ENCODE data around the gene CD83. TPM values are rescaled to one million over a fixed set of nuclear protein-coding genes. Genes with fewer than 3 reads are reported as not detected.

CD83 gene
- total RNA-seq, 1 experiment from 2014 or later = 6.5 TPM

- Mint-ChIP-seq H3K4me3 (ENCODE audit: low read depth, unreplicated experiment) (no peak overlapping the region), H3K9me3 (ENCODE audit: low read depth, unreplicated experiment) (no peaks in the 10 kb centered on the region), H3K36me3 (ENCODE audit: insufficient read depth, unreplicated experiment) (no peaks in the 10 kb centered on the region), H3K27ac (ENCODE audit: unreplicated experiment) (no peak overlapping the region), H3K4me1 (ENCODE audit: low read depth, unreplicated experiment) (no peaks in the 10 kb centered on the region), H3K27me3 (ENCODE audit: unreplicated experiment) (peaks cover 9% of the 10 kb centered on the region)
- CTCF ChIA-PET = no interaction called here
- no peak for TF ChIP-seq CTCF (IDR thresholded peaks at IDR 0.05; ENCODE audit: unreplicated experiment)
- no peak for DNase-seq
- intact Hi-C loops (cut with micrococcal nuclease; ENCODE audit: unreplicated experiment) = no loop called here
- no TSS peak for BruUV-seq (replicated peaks)
Observed at GRCh38 chr6:14095437-14095836, 22.1 kb upstream of the CD83 start.

GRCh38 chr6:14100138-14100537 lies 17.4 kb upstream of the CD83 start:
- TF ChIP-seq CTCF (IDR thresholded peaks at IDR 0.05; ENCODE audit: unreplicated experiment) = no peak
- Mint-ChIP-seq H3K27me3 (ENCODE audit: unreplicated experiment) (peaks cover 37% of the 10 kb centered on the region), H3K9me3 (ENCODE audit: low read depth, unreplicated experiment) (no peaks in the 10 kb centered on the region), H3K4me3 (ENCODE audit: low read depth, unreplicated experiment) (no peak overlapping the region), H3K27ac (ENCODE audit: unreplicated experiment) (no peak overlapping the region), H3K36me3 (ENCODE audit: insufficient read depth, unreplicated experiment) (no peaks in the 10 kb centered on the region), H3K4me1 (ENCODE audit: low read depth, unreplicated experiment) (no peaks in the 10 kb centered on the region)
- CTCF ChIA-PET = no interaction called here
- no peak for DNase-seq
- intact Hi-C loops (cut with micrococcal nuclease; ENCODE audit: unreplicated experiment) = no loop called here
- BruUV-seq (replicated peaks) = no TSS peak

GRCh38 chr6:14100966-14101365 lies 16.6 kb upstream of the CD83 start:
- CTCF ChIA-PET = no interaction called here
- intact Hi-C loops (cut with micrococcal nuclease; ENCODE audit: unreplicated experiment) = no loop called here
- BruUV-seq (replicated peaks) = no TSS peak
- no peak for DNase-seq
- no peak overlapping the region for H3K27ac Mint-ChIP-seq (ENCODE audit: unreplicated experiment)
- no peaks in the 10 kb centered on the region for H3K36me3 Mint-ChIP-seq (ENCODE audit: insufficient read depth, unreplicated experiment)
- TF ChIP-seq CTCF (IDR thresholded peaks at IDR 0.05; ENCODE audit: unreplicated experiment) = no peak
- H3K4me1 Mint-ChIP-seq (ENCODE audit: low read depth, unreplicated experiment) = no peaks in the 10 kb centered on the region
- H3K9me3 Mint-ChIP-seq (ENCODE audit: low read depth, unreplicated experiment) = no peaks in the 10 kb centered on the region
- H3K27me3 Mint-ChIP-seq (ENCODE audit: unreplicated experiment) = peaks cover 39% of the 10 kb centered on the region
- H3K4me3 Mint-ChIP-seq (ENCODE audit: low read depth, unreplicated experiment) = no peak overlapping the region

DNA sequence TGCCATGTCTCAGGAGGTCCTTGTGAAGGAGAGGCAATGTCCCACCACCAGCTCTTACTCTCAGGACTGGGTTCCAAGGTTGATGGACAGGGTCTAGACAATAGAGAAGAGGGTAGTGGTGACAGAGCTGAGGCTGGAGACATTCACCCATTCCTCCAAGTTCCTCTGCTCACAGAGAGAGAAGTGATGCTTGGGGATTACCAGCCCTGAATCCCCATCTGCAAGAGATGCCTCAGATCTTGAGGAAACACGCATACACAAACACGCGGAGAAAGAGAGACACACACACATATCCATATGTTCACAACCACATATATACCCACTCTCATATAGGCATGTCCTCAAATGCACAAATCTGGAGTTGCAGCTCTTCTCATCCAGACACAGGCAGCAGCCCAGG lies 15.2 kb upstream of the CD83 start:
- no TSS peak for BruUV-seq (replicated peaks)
- intact Hi-C loops (cut with micrococcal nuclease; ENCODE audit: unreplicated experiment) = no loop called here
- Mint-ChIP-seq H3K27me3 (ENCODE audit: unreplicated experiment) (peaks cover 39% of the 10 kb centered on the region), H3K4me3 (ENCODE audit: low read depth, unreplicated experiment) (no peak overlapping the region), H3K4me1 (ENCODE audit: low read depth, unreplicated experiment) (no peaks in the 10 kb centered on the region), H3K9me3 (ENCODE audit: low read depth, unreplicated experiment) (no peaks in the 10 kb centered on the region), H3K27ac (ENCODE audit: unreplicated experiment) (no peak overlapping the region), H3K36me3 (ENCODE audit: insufficient read depth, unreplicated experiment) (no peaks in the 10 kb centered on the region)
- no peak for DNase-seq
- CTCF ChIA-PET = interaction anchor here (0.6 kb wide), 1 partner anchor 180 kb away, joined by 3 read pairs; no protein-coding TSS in a partner anchor
- TF ChIP-seq CTCF (IDR thresholded peaks at IDR 0.05; ENCODE audit: unreplicated experiment) = no peak
